ENCODE data around the gene GNB1L.

GNB1L gene

GRCh38 chr22:19746726-19747125 lies 107.9 kb downstream of the GNB1L start:
- TF ChIP-seq TOX (CRISPR knock-in tag; IDR thresholded peaks at IDR 0.05; ENCODE audit: borderline replicate concordance): no peak
- no peak for TF ChIP-seq PATZ1 (CRISPR knock-in tag; IDR thresholded peaks at IDR 0.05; ENCODE audit: borderline replicate concordance)
- TF ChIP-seq POU6F1 (CRISPR knock-in tag; IDR thresholded peaks at IDR 0.05; ENCODE audit: borderline replicate concordance, low read depth): no peak
- TF ChIP-seq ZC3H10 (CRISPR knock-in tag; IDR thresholded peaks at IDR 0.05): no peak
- TF ChIP-seq BACH2 (CRISPR knock-in tag; IDR thresholded peaks at IDR 0.05; ENCODE audit: borderline replicate concordance): no peak
- no peak for TF ChIP-seq TCF4 (CRISPR knock-in tag; IDR thresholded peaks at IDR 0.05; ENCODE audit: borderline replicate concordance)
- TF ChIP-seq CSDC2 (CRISPR knock-in tag; IDR thresholded peaks at IDR 0.05): no peak
- no peak for TF ChIP-seq CSRNP3 (CRISPR knock-in tag; IDR thresholded peaks at IDR 0.05)
- TF ChIP-seq SNAI2 (CRISPR knock-in tag; IDR thresholded peaks at IDR 0.05): no peak
- no peak for TF ChIP-seq RARB (CRISPR knock-in tag; IDR thresholded peaks at IDR 0.05)
- no peak for TF ChIP-seq ARNTL (CRISPR knock-in tag; IDR thresholded peaks at IDR 0.05; ENCODE audit: borderline replicate concordance, low read depth)
- no peak for TF ChIP-seq OSR1 (CRISPR knock-in tag; IDR thresholded peaks at IDR 0.05)
- TF ChIP-seq PPARA (CRISPR knock-in tag; IDR thresholded peaks at IDR 0.05; ENCODE audit: borderline replicate concordance): no peak
- no peak for TF ChIP-seq ZFP3 (CRISPR knock-in tag; IDR thresholded peaks at IDR 0.05)
- TF ChIP-seq TSHZ2 (CRISPR knock-in tag; IDR thresholded peaks at IDR 0.05): no peak
- TF ChIP-seq CREB5 (CRISPR knock-in tag; IDR thresholded peaks at IDR 0.05; ENCODE audit: low read depth): no peak
- TF ChIP-seq ZFP30 (CRISPR knock-in tag; IDR thresholded peaks at IDR 0.05): no peak
- TF ChIP-seq ZNF70 (CRISPR knock-in tag; IDR thresholded peaks at IDR 0.05): no peak
- TF ChIP-seq GLIS3 (CRISPR knock-in tag; IDR thresholded peaks at IDR 0.05): no peak
- ATAC-seq: no peak

- TF ChIP-seq SNAI2 (CRISPR knock-in tag; IDR thresholded peaks at IDR 0.05) (no peak), BACH2 (CRISPR knock-in tag; IDR thresholded peaks at IDR 0.05; ENCODE audit: borderline replicate concordance) (no peak), RARB (CRISPR knock-in tag; IDR thresholded peaks at IDR 0.05) (no peak), OSR1 (CRISPR knock-in tag; IDR thresholded peaks at IDR 0.05) (no peak), GLIS3 (CRISPR knock-in tag; IDR thresholded peaks at IDR 0.05) (no peak)
- ATAC-seq: no peak; the same call in 2 of the 3 replicates
Observed at GRCh38 chr22:19745155-19746101, 109.2 kb downstream of the GNB1L start.

Data from SK-N-SH treated with all-trans-retinoic acid at 6 μM for 48 hours (cell line).